ENCODE measurements around the gene FAM216B.

DNA sequence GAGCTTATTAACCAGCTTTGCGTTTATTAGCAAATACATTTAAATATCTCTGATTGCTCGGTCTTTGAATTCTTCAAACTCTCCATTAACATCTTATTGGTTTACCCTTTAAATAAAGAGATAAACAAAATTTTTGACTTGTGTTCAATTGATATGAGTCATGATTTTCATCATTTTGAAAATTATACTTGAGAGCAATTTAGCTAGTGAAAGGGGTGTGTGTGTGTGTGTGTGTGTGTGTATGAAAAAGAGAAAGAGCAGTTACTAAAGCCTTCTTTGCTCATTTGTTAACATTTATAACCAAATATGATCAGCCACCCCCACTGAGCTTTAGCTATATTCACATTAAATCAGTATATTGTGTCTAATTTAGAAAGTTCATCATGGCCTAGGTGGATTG is 48.3 kb upstream of the FAM216B start:
- TF ChIP-seq, protein P1, sequence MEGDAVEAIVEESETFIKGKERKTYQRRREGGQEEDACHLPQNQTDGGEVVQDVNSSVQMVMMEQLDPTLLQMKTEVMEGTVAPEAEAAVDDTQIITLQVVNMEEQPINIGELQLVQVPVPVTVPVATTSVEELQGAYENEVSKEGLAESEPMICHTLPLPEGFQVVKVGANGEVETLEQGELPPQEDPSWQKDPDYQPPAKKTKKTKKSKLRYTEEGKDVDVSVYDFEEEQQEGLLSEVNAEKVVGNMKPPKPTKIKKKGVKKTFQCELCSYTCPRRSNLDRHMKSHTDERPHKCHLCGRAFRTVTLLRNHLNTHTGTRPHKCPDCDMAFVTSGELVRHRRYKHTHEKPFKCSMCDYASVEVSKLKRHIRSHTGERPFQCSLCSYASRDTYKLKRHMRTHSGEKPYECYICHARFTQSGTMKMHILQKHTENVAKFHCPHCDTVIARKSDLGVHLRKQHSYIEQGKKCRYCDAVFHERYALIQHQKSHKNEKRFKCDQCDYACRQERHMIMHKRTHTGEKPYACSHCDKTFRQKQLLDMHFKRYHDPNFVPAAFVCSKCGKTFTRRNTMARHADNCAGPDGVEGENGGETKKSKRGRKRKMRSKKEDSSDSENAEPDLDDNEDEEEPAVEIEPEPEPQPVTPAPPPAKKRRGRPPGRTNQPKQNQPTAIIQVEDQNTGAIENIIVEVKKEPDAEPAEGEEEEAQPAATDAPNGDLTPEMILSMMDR (IDR thresholded peaks at IDR 0.05), result no peak
- TF ChIP-seq POLR2A (IDR thresholded peaks at IDR 0.05), result no peak
